H1 (cell line): ENCODE results near the gene TECPR2. TPM values are rescaled to one million over a fixed set of nuclear protein-coding genes. Genes with fewer than 3 reads are reported as not detected.

Experiments
- CTCF ChIA-PET: fragments of 300-600 bp; sonication (Branson Sonifier 250); formaldehyde crosslinking; loops from one replicate; lab custom pipeline; 2021; ENCODE audit not compliant: partially characterized antibody; lab: Charles Lee
- POLR2A ChIA-PET: fragments of 300-600 bp; sonication (Branson Sonifier 250); formaldehyde crosslinking; loops from one replicate; lab custom pipeline; 2021; ENCODE audit warnings: inconsistent platforms; ENCODE audit not compliant: partially characterized antibody; lab: Charles Lee
- DNase-seq, 2 experiments: peaks; one replicate each; pipeline versions ENCODE4 v3.0.0 to v3.0.0-alpha.2; 2010 to 2022; ENCODE audit warnings: low spot score in 2 of 2, low read depth in 1 of 2, mixed read lengths in 1 of 2
- FAIRE-seq: peaks from 2 replicates; lab custom pipeline; 2011; peaks lifted over from hg19 to GRCh38; lab: Jason Lieb, UNC
- H2AFZ ChIP-seq: 2 replicates; pipeline ENCODE4 v1.8.1; 2012; ENCODE audit warnings: low read length, inconsistent platforms
- H2AK5ac ChIP-seq: 2 replicates; pipeline ENCODE4 v1.6.1; 2013; ENCODE audit warnings: low read depth, low read length
- H2BK120ac ChIP-seq: replicated peaks from 2 replicates; pipeline ENCODE3; 2013; ENCODE audit warnings: low read depth, low read length, inconsistent platforms
- H2BK12ac ChIP-seq: 2 replicates; pipeline ENCODE4 v1.6.1; 2013; ENCODE audit warnings: low read depth, low read length
- H2BK15ac ChIP-seq: 2 replicates; pipeline ENCODE4 v1.6.1; 2013; ENCODE audit warnings: low read length
- H2BK20ac ChIP-seq: 2 replicates; pipeline ENCODE4 v1.6.1; 2013; ENCODE audit warnings: low read length
- H2BK5ac ChIP-seq: 2 replicates; pipeline ENCODE4 v1.6.1; 2013; ENCODE audit warnings: low read depth, low read length
- H3K14ac ChIP-seq: 2 replicates; pipeline ENCODE4 v1.6.1; 2013; ENCODE audit warnings: inconsistent platforms; ENCODE audit not compliant: insufficient read length
- H3K18ac ChIP-seq: 2 replicates; pipeline ENCODE4 v1.6.1; 2013; ENCODE audit warnings: low read length; ENCODE audit errors: extremely low read depth
- H3K23ac ChIP-seq: 2 replicates; pipeline ENCODE4 v1.6.1; 2013; ENCODE audit warnings: inconsistent platforms; ENCODE audit not compliant: insufficient read length
- H3K23me2 ChIP-seq: 2 replicates; pipeline ENCODE4 v1.6.1; 2013; ENCODE audit warnings: low read depth, low read length
- H3K27ac ChIP-seq: 2 replicates; pipeline ENCODE4 v1.6.1; 2011; ENCODE audit warnings: low read depth, low read length, inconsistent platforms
- H3K27me3 ChIP-seq, 4 experiments: replicated peaks in 1 of 4; 1 replicate in 1 of 4; 2 replicates in 3 of 4; pipeline versions ENCODE4 v1.6.1 to v1.8.1; 2011 to 2013; ENCODE audit warnings: low read length in 3 of 4, mild to moderate bottlenecking in 3 of 4, inconsistent platforms in 2 of 4, mixed read lengths in 2 of 4, moderate library complexity in 1 of 4; ENCODE audit not compliant: control insufficient read depth in 3 of 4, insufficient read depth in 3 of 4; ENCODE audit errors: extremely low read depth in 1 of 4
- H3K36me3 ChIP-seq, 4 experiments: 2 replicates each; pipeline versions ENCODE4 v1.6.1 to v1.8.1; 2011 to 2013; ENCODE audit warnings: mild to moderate bottlenecking in 4 of 4, low read length in 3 of 4, moderate library complexity in 2 of 4, control low read depth in 1 of 4, inconsistent platforms in 1 of 4; ENCODE audit not compliant: insufficient read depth in 4 of 4, control insufficient read depth in 2 of 4
- H3K4ac ChIP-seq: replicated peaks from 2 replicates; pipeline ENCODE3; 2013; ENCODE audit warnings: low read length, low read depth, mixed read lengths, inconsistent platforms; ENCODE audit not compliant: insufficient read length
- H3K4me1 ChIP-seq, 4 experiments: replicated peaks in 1 of 4; 1 replicate in 1 of 4; 2 replicates in 3 of 4; pipeline versions ENCODE4 v1.6.1 to v1.8.1; 2011 to 2013; ENCODE audit warnings: low read length in 3 of 4, inconsistent platforms in 2 of 4, mixed read lengths in 1 of 4; ENCODE audit not compliant: insufficient read depth in 4 of 4, control insufficient read depth in 3 of 4
- H3K4me2 ChIP-seq, 2 experiments: 2 replicates each; pipeline versions ENCODE4 v1.6.1 to v1.8.1; 2011 to 2013; ENCODE audit warnings: low read depth in 2 of 2, low read length in 2 of 2, control low read depth in 1 of 2, inconsistent platforms in 1 of 2, mild to moderate bottlenecking in 1 of 2; ENCODE audit not compliant: insufficient read depth in 1 of 2
- H3K4me3 ChIP-seq, 4 experiments: fragments of 200-600, 300-600 bp in 1 of 4; sonication (generic), shearing (Covaris generic), sonication (Bioruptor Twin) in 1 of 4; 2 replicates each; pipeline versions ENCODE4 v1.5.1 to v1.8.1; 2011 to 2016; ENCODE audit warnings: low read length in 4 of 4, low read depth in 3 of 4, control low read depth in 2 of 4, inconsistent platforms in 2 of 4, mild to moderate bottlenecking in 2 of 4, mixed read lengths in 1 of 4, moderate library complexity in 1 of 4; ENCODE audit not compliant: insufficient read depth in 2 of 4; ENCODE audit errors: extremely low read depth in 1 of 4
- H3K56ac ChIP-seq: replicated peaks from 2 replicates; pipeline ENCODE3; 2013; ENCODE audit warnings: low read depth, mild to moderate bottlenecking, mixed read lengths, low read length, inconsistent platforms; ENCODE audit not compliant: insufficient read length
- H3K79me1 ChIP-seq: 2 replicates; pipeline ENCODE4 v1.6.1; 2013; ENCODE audit warnings: low read depth, low read length, control low read depth
- H3K79me2 ChIP-seq, 2 experiments: 2 replicates each; pipeline versions ENCODE4 v1.6.1 to v1.8.1; 2012 to 2013; ENCODE audit warnings: low read length in 2 of 2, mild to moderate bottlenecking in 2 of 2, inconsistent platforms in 1 of 2; ENCODE audit not compliant: insufficient read depth in 2 of 2, control insufficient read depth in 1 of 2
- H3K9ac ChIP-seq, 4 experiments: replicated peaks in 1 of 4; 1 replicate in 1 of 4; 2 replicates in 3 of 4; pipeline versions ENCODE4 v1.6.1 to v1.8.1; 2011 to 2013; ENCODE audit warnings: low read depth in 3 of 4, low read length in 3 of 4, control low read depth in 2 of 4, mild to moderate bottlenecking in 2 of 4, moderate library complexity in 2 of 4, inconsistent platforms in 1 of 4; ENCODE audit errors: extremely low read depth in 1 of 4
- H3K9me3 ChIP-seq, 2 experiments: 2 replicates each; pipeline versions ENCODE4 v1.6.1 to v1.8.1; 2012 to 2013; ENCODE audit warnings: mild to moderate bottlenecking in 2 of 2, moderate library complexity in 2 of 2, control low read depth in 1 of 2, inconsistent platforms in 1 of 2, low read depth in 1 of 2, low read length in 1 of 2, mixed read lengths in 1 of 2; ENCODE audit not compliant: insufficient read depth in 2 of 2
- H4K20me1 ChIP-seq, 2 experiments: replicated peaks in 1 of 2; 2 replicates each; pipeline versions ENCODE3 to v1.8.1; 2011 to 2013; ENCODE audit warnings: inconsistent platforms in 2 of 2, low read length in 2 of 2, mild to moderate bottlenecking in 1 of 2; ENCODE audit not compliant: insufficient read depth in 2 of 2, control insufficient read depth in 1 of 2
- H4K5ac ChIP-seq: 2 replicates; pipeline ENCODE4 v1.6.1; 2013; ENCODE audit warnings: low read length, low read depth, mixed read lengths, inconsistent platforms; ENCODE audit not compliant: insufficient read length
- H4K8ac ChIP-seq: 2 replicates; pipeline ENCODE4 v1.8.0; 2013; ENCODE audit warnings: mild to moderate bottlenecking, moderate library complexity, low read length, inconsistent platforms; ENCODE audit not compliant: insufficient read depth; ENCODE audit errors: extremely low read depth
- H4K91ac ChIP-seq: replicated peaks from 2 replicates; pipeline ENCODE3; 2013; ENCODE audit warnings: low read length, mixed read lengths, inconsistent platforms; ENCODE audit not compliant: insufficient read length
- CHD1 ChIP-seq: IDR thresholded peaks from 2 replicates; pipeline ENCODE4 v1.6.1; 2012; ENCODE audit warnings: low read depth, low read length, improper control_type of control experiment
- CREB1 ChIP-seq: IDR thresholded peaks from 2 replicates; pipeline ENCODE4 v1.6.1; 2012; ENCODE audit warnings: inconsistent platforms
- FOSL1 ChIP-seq: IDR thresholded peaks from 2 replicates; pipeline ENCODE4 v1.6.1; 2011; ENCODE audit warnings: mild to moderate bottlenecking, low read depth, low read length, moderate library complexity; ENCODE audit not compliant: insufficient read depth
- GABPA ChIP-seq: IDR thresholded peaks from 2 replicates; pipeline ENCODE4 v1.6.1; 2011; ENCODE audit warnings: mild to moderate bottlenecking, low read length, moderate library complexity, borderline replicate concordance; ENCODE audit not compliant: insufficient read depth
- GTF2F1 ChIP-seq: IDR thresholded peaks from 2 replicates; pipeline ENCODE4 v1.6.1; 2012; ENCODE audit warnings: low read depth, low read length, improper control_type of control experiment, borderline replicate concordance
- NRF1 ChIP-seq: IDR thresholded peaks from 2 replicates; pipeline ENCODE4 v1.6.1; 2011; ENCODE audit warnings: mild to moderate bottlenecking, low read depth, low read length, improper control_type of control experiment
- RAD21 ChIP-seq, 2 experiments: IDR thresholded peaks in 1 of 2; conservative IDR thresholded peaks in 1 of 2; 2 replicates each; pipeline ENCODE4 v1.6.1; 2011; ENCODE audit warnings: low read depth in 2 of 2, low read length in 2 of 2, improper control_type of control experiment in 1 of 2, inconsistent platforms in 1 of 2, mild to moderate bottlenecking in 1 of 2, moderate library complexity in 1 of 2
- RFX5 ChIP-seq: IDR thresholded peaks from 2 replicates; pipeline ENCODE4 v1.6.1; 2011; ENCODE audit warnings: low read depth, low read length, improper control_type of control experiment, borderline replicate concordance
- SIX5 ChIP-seq: IDR thresholded peaks from 2 replicates; pipeline ENCODE4 v1.6.1; 2011; ENCODE audit warnings: mild to moderate bottlenecking, low read depth, low read length
- SP2 ChIP-seq: IDR thresholded peaks from 2 replicates; pipeline ENCODE4 v1.6.1; 2012; ENCODE audit warnings: mild to moderate bottlenecking, low read length, inconsistent platforms
- SUZ12 ChIP-seq: fragments of 200-600 bp; sonication (generic); IDR thresholded peaks from 2 replicates; pipeline ENCODE4 v1.6.1; 2012; ENCODE audit warnings: mild to moderate bottlenecking, inconsistent platforms, low read length, moderate library complexity, mixed read lengths
- WGBS, 2 experiments: shearing (Covaris generic) in 1 of 2; methylation state at CpG; one replicate each; pipeline versions ENCODE4 v1.1.6 to v1.1.7; 2013 to 2015; ENCODE audit warnings: low lambda C conversion rate in 2 of 2, mixed read lengths in 2 of 2, inconsistent platforms in 1 of 2, low coverage in 1 of 2, missing lambda C conversion rate in 1 of 2; ENCODE audit not compliant: insufficient replicate concordance in 2 of 2, insufficient coverage in 1 of 2, insufficient read length in 1 of 2; ENCODE audit errors: extremely low coverage in 1 of 2, missing lambda C conversion rate in 1 of 2; 5-methylcytosine and 5-hydroxymethylcytosine counted together
- polyA plus RNA-seq, 7 experiments: library from polyadenylated mRNA; depleted of rRNA in 3 of 7; stranded (reverse) in 5 of 7; unstranded in 2 of 7; fragments of >200 nt in 5 of 7; fragments of 200-250 nt in 2 of 7; gene quantifications; 1 replicate in 5 of 7; 2 replicates in 1 of 7; 4 replicates in 1 of 7; pipeline versions ENCODE4 v1.2.1 to v1.2.3, GENCODE V29; 2011 to 2013; ENCODE audit warnings: missing spikeins in 2 of 7, mixed read lengths in 2 of 7
- total RNA-seq: library from RNA; stranded (reverse); fragmentation: NEBNext Ultra II Directional; extraction: Animal tissue kit (Norgen Biotek cat#: 25700); gene quantifications from 2 replicates; pipeline ENCODE4 v1.2.1, GENCODE V29; 2021

The TECPR2 gene
- total and polyA plus RNA-seq, 2 of the 8 experiments (the other 6 are each of a cell fraction or from before 2014, with no cell fraction given): 6.8 to 19.4 TPM

GRCh38 chr14:102471921-102472790 lies 109.4 kb downstream of the TECPR2 start:
- H3K9ac ChIP-seq: no peak overlapping the region
- H3K36me3 ChIP-seq: no peaks in the 10 kb centered on the region
- H3K79me1 ChIP-seq: no peaks in the 10 kb centered on the region
- FAIRE-seq (no peak), DNase-seq (no peak)
- H3K18ac ChIP-seq: no peak overlapping the region
- H4K8ac ChIP-seq: no peak overlapping the region
- H3K79me2 ChIP-seq: no peaks in the 10 kb centered on the region
- H2AK5ac ChIP-seq: no peak overlapping the region
- no peak overlapping the region for H2BK15ac ChIP-seq
- no peak overlapping the region for H3K4me2 ChIP-seq
- H2AFZ ChIP-seq: no peak overlapping the region
- no peaks in the 10 kb centered on the region for H3K23me2 ChIP-seq
- H3K14ac ChIP-seq: no peak overlapping the region
- H4K5ac ChIP-seq: no peak overlapping the region
- no peak overlapping the region for H3K23ac ChIP-seq
- 94% methylated on average over 8 of the region's 8 CpGs; no CpG with 5 or more reads in 1 of the 2 experiments for WGBS, 2 experiments
- ChIA-PET CTCF (interaction anchor here (0.9 to 1.4 kb wide), 3 partner anchors 26 to 34 kb away, joined by 3 read pairs; no protein-coding TSS in a partner anchor), POLR2A (no interaction called here)
- H2BK120ac ChIP-seq: no peak overlapping the region
- TF ChIP-seq SUZ12 (no peak), RFX5 (no peak), GABPA (no peak), SP2 (no peak), FOSL1 (no peak), GTF2F1 (no peak), NRF1 (no peak), CREB1 (no peak), SIX5 (no peak), CHD1 (no peak), RAD21 (IDR thresholded peaks at IDR 0.05 in 1 of 2, conservative IDR thresholded peaks at IDR 0.05 in 1 of 2; ENCODE audit: low read depth in 2 of 2, low read length in 2 of 2) (no peak)
- H3K4me1 ChIP-seq: no peaks in the 10 kb centered on the region
- H2BK5ac ChIP-seq: 0 out of 2 replicates have a peak overlapping the region, but pooled peaks have one; percentile 46
- H3K4ac ChIP-seq: no peak overlapping the region
- no peak overlapping the region for H3K4me3 ChIP-seq
- no peak overlapping the region for H3K27ac ChIP-seq
- peaks cover 0 to 5% of the 10 kb centered on the region in 2 experiments for H4K20me1 ChIP-seq
- no peaks in the 10 kb centered on the region for H3K27me3 ChIP-seq
- H3K56ac ChIP-seq: no peak overlapping the region
- H2BK12ac ChIP-seq: no peak overlapping the region
- H2BK20ac ChIP-seq: no peak overlapping the region
- no peaks in the 10 kb centered on the region for H3K9me3 ChIP-seq
- no peak overlapping the region for H4K91ac ChIP-seq
